Measurements from ENCODE around the gene LSP1. TPM values are rescaled to one million over a fixed set of nuclear protein-coding genes. Genes with fewer than 3 reads are reported as not detected.
"Not testable (repeated sequence)": the region's sequence is repeated elsewhere in the genome, so short reads cannot be mapped to it uniquely, and the experiment has no call there.

The LSP1 gene
- polyA plus RNA-seq, 4 donors: 4.5 to 45.1 (median 22.3) TPM

DNA sequence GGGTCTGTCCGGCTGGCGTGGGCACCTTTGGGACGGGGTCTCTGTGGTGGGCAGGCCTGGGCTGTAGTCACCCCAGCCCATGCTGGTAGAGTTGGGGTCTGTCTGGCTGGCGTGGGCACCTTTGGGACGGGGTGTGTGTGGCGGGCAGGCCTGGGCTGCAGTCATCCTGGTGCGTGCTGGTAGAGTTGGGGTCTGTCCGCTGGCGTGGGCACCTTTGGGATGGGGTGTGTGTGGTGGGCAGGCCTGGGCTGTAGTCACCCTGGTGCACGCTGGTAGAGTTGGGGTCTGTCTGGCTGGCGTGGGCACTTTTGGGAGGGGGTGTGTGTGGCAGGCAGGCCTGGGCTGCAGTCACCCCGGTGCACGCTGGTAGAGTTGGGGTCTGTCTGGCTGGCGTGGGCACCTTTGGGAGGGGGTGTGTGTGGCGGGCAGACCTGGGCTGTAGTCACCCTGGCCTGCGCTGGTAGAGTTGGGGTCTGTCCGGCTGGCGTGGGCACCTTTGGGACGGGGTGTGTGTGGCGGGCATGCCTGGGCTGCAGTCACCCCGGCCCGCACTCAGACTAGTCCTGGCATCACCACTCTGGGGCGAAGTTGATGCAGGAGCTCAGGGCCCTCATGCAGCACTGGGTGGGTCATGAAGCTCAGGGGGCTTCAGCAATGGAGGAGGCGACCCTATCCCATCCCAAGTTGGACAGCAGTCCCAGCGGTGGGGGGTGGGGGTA is 19.5 kb downstream of the LSP1 start:
- Histone ChIP-seq H3K4me1 (ENCODE audit: control insufficient read depth in 3 of 3, insufficient read depth in 2 of 3, low read depth in 1 of 3, low read length in 2 of 3) (peaks cover 0 to 10% (median 0%) of the 10 kb centered on the region in 3 donors), H3K9me3 (ENCODE audit: control insufficient read depth in 2 of 2, insufficient read depth in 1 of 2, low read depth in 1 of 2, low read length in 1 of 2) (no peaks in the 10 kb centered on the region), H3K4me3 (ENCODE audit: low read depth in 1 of 3, low read length in 3 of 3) (no peak overlapping the region), H3K27ac (ENCODE audit: low read depth in 1 of 3, low read length in 2 of 3) (no peak overlapping the region), H3K27me3 (ENCODE audit: control insufficient read depth in 3 of 3, insufficient read depth in 3 of 3, low read length in 3 of 3) (peaks cover 0 to 33% (median 0%) of the 10 kb centered on the region in 3 donors), H3K36me3 (ENCODE audit: control insufficient read depth in 3 of 3, insufficient read depth in 2 of 3, low read depth in 1 of 3, low read length in 3 of 3) (no peaks in the 10 kb centered on the region)
- WGBS, 3 donors: 68 to 80% (median 68%) methylated on average over 24 to 25 of the region's 25 CpGs
- FAIRE-seq: no peak
- no peak for DNase-seq

- WGBS, 3 donors: 39 to 46% (median 41%) methylated on average over 9 to 11 of the region's 11 CpGs
Observed at GRCh38 chr11:1873048-1873812, 20.3 kb downstream of the LSP1 start.

GRCh38 chr11:1873813-1874150 is 20.9 kb downstream of the LSP1 start:
- not testable (repeated sequence) for DNase-seq; H3K4me3 ChIP-seq (ENCODE audit: low read depth in 1 of 3, low read length in 3 of 3); H3K36me3 ChIP-seq (ENCODE audit: control insufficient read depth in 3 of 3, insufficient read depth in 2 of 3, low read depth in 1 of 3, low read length in 3 of 3); H3K9me3 ChIP-seq (ENCODE audit: control insufficient read depth in 2 of 2, insufficient read depth in 1 of 2, low read depth in 1 of 2, low read length in 1 of 2); H3K27ac ChIP-seq (ENCODE audit: low read depth in 1 of 3, low read length in 2 of 3); FAIRE-seq
- peaks cover 0 to 22% (median 0%) of the 10 kb centered on the region in 3 donors for H3K4me1 ChIP-seq (ENCODE audit: control insufficient read depth in 3 of 3, insufficient read depth in 2 of 3, low read depth in 1 of 3, low read length in 2 of 3)
- H3K27me3 ChIP-seq (ENCODE audit: control insufficient read depth in 3 of 3, insufficient read depth in 3 of 3, low read length in 3 of 3): peaks cover 0 to 28% (median 0%) of the 10 kb centered on the region in 3 donors
- WGBS, 3 donors: 87 to 92% (median 88%) methylated on average over 9 to 17 of the region's 17 CpGs

More at GRCh38 chr11:1873048-1873812, 20.3 kb downstream of the LSP1 start:
- Histone ChIP-seq H3K27me3 (ENCODE audit: control insufficient read depth in 3 of 3, insufficient read depth in 3 of 3, low read length in 3 of 3) (peaks cover 0 to 33% (median 0%) of the 10 kb centered on the region in 3 donors), H3K27ac (ENCODE audit: low read depth in 1 of 3, low read length in 2 of 3) (peak overlapping the region in 1 of 3 donors; percentile 26), H3K9me3 (ENCODE audit: control insufficient read depth in 2 of 2, insufficient read depth in 1 of 2, low read depth in 1 of 2, low read length in 1 of 2) (no peaks in the 10 kb centered on the region), H3K4me1 (ENCODE audit: control insufficient read depth in 3 of 3, insufficient read depth in 2 of 3, low read depth in 1 of 3, low read length in 2 of 3) (peaks cover 0 to 18% (median 0%) of the 10 kb centered on the region in 3 donors), H3K36me3 (ENCODE audit: control insufficient read depth in 3 of 3, insufficient read depth in 2 of 3, low read depth in 1 of 3, low read length in 3 of 3) (no peaks in the 10 kb centered on the region), H3K4me3 (ENCODE audit: low read depth in 1 of 3, low read length in 3 of 3) (no peak overlapping the region)
- FAIRE-seq (no peak), DNase-seq (no peak)

- FAIRE-seq; H3K4me3 ChIP-seq (ENCODE audit: low read depth in 1 of 3, low read length in 3 of 3); H3K36me3 ChIP-seq (ENCODE audit: control insufficient read depth in 3 of 3, insufficient read depth in 2 of 3, low read depth in 1 of 3, low read length in 3 of 3); H3K27ac ChIP-seq (ENCODE audit: low read depth in 1 of 3, low read length in 2 of 3); DNase-seq; H3K9me3 ChIP-seq (ENCODE audit: control insufficient read depth in 2 of 2, insufficient read depth in 1 of 2, low read depth in 1 of 2, low read length in 1 of 2): not testable (repeated sequence)
- WGBS, 3 donors: 60 to 75% (median 73%) methylated on average over 14 to 17 of the region's 17 CpGs
- Histone ChIP-seq H3K4me1 (ENCODE audit: control insufficient read depth in 3 of 3, insufficient read depth in 2 of 3, low read depth in 1 of 3, low read length in 2 of 3) (peaks cover 0 to 22% (median 0%) of the 10 kb centered on the region in 3 donors), H3K27me3 (ENCODE audit: control insufficient read depth in 3 of 3, insufficient read depth in 3 of 3, low read length in 3 of 3) (peaks cover 0 to 20% (median 0%) of the 10 kb centered on the region in 3 donors)
Observed at GRCh38 chr11:1874441-1875092, 21.7 kb downstream of the LSP1 start.

- Histone ChIP-seq H3K4me3 (ENCODE audit: low read depth in 1 of 3, low read length in 3 of 3) (no peak overlapping the region), H3K27me3 (ENCODE audit: control insufficient read depth in 3 of 3, insufficient read depth in 3 of 3, low read length in 3 of 3) (peaks cover 0 to 13% (median 0%) of the 10 kb centered on the region in 3 donors), H3K9me3 (ENCODE audit: control insufficient read depth in 2 of 2, insufficient read depth in 1 of 2, low read depth in 1 of 2, low read length in 1 of 2) (no peaks in the 10 kb centered on the region), H3K4me1 (ENCODE audit: control insufficient read depth in 3 of 3, insufficient read depth in 2 of 3, low read depth in 1 of 3, low read length in 2 of 3) (peaks cover 0 to 22% (median 0%) of the 10 kb centered on the region in 3 donors), H3K36me3 (ENCODE audit: control insufficient read depth in 3 of 3, insufficient read depth in 2 of 3, low read depth in 1 of 3, low read length in 3 of 3) (no peaks in the 10 kb centered on the region), H3K27ac (ENCODE audit: low read depth in 1 of 3, low read length in 2 of 3) (peak overlapping the region in 1 of 3 donors; percentile 3)
- no peak for FAIRE-seq
- DNase-seq: no peak
- WGBS, 3 donors: 33 to 55% (median 50%) methylated on average over 25 to 28 of the region's 28 CpGs
Observed at GRCh38 chr11:1875093-1875850, 22.4 kb downstream of the LSP1 start.

DNA sequence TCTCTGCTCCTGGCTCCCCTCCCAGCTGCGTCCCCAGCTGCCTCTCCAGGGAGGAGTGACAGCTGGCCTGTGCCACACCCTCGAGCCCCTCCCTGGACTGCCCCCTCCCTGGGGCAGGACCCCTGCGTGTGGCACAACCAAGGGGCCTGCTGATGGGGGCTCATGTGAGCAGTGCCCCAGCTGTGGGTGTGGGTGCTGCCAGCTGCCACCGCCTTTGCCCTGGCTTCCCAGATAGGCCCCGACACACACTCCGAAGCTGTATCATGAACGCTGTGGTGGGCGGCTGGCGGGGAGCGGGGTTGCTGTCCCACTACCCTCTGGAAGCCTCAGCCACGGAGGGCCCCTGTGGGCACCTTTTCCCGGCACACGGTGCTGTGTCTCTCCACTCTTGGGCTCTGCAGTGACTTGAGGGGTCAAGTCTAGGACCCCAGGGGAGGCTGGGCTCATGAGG is 23.0 kb downstream of the LSP1 start:
- not testable (repeated sequence) for H3K27me3 ChIP-seq (ENCODE audit: control insufficient read depth in 3 of 3, insufficient read depth in 3 of 3, low read length in 3 of 3); DNase-seq; H3K36me3 ChIP-seq (ENCODE audit: control insufficient read depth in 3 of 3, insufficient read depth in 2 of 3, low read depth in 1 of 3, low read length in 3 of 3); H3K4me3 ChIP-seq (ENCODE audit: low read depth in 1 of 3, low read length in 3 of 3); H3K9me3 ChIP-seq (ENCODE audit: control insufficient read depth in 2 of 2, insufficient read depth in 1 of 2, low read depth in 1 of 2, low read length in 1 of 2); FAIRE-seq
- WGBS, 3 donors: 39 to 69% (median 57%) methylated on average over 11 to 13 of the region's 13 CpGs
- Histone ChIP-seq H3K27ac (ENCODE audit: low read depth in 1 of 3, low read length in 2 of 3) (peak overlapping the region in 2 of 3 donors; percentile 37 to 62), H3K4me1 (ENCODE audit: control insufficient read depth in 3 of 3, insufficient read depth in 2 of 3, low read depth in 1 of 3, low read length in 2 of 3) (peaks cover 0 to 26% (median 0%) of the 10 kb centered on the region in 3 donors)

DNA sequence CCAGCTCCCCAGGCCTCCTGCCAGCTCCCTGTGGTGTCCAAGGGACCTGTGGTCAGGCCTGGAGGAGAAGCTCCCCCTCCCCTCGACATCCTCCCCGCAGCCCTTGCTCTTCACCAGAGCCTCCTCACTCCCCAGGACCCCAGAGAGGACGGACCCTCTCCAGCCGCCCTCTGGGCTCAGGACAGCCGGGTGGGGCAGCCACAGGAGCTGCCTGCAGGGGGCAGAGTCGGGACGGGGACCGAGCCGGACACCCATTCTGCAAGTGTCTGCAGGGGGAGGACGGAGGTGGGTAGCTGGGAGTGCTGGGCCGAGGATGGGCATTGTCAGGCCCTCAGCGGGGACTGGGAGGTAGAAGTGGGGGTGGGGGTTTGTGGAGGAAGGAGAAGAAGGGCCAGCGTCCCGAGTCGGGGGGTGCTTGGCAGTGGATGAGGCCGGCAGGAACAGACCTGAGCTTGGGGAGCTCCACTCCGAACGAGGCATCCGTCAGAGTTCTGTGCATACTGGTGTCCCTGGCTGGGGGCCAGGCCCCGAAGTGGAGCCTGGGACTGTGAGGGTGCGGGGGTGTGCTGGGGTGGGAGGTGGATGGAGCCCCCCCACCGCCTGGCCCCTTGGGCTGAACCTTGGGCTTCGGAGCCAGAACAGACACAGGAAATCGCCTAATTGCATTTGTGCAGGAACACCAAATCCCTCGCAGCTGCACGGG is 23.6 kb downstream of the LSP1 start:
- DNase-seq (peak; percentile 20 to 44), FAIRE-seq (no peak)
- H3K4me3 ChIP-seq (ENCODE audit: low read depth in 1 of 3, low read length in 3 of 3): no peak overlapping the region
- H3K36me3 ChIP-seq (ENCODE audit: control insufficient read depth in 3 of 3, insufficient read depth in 2 of 3, low read depth in 1 of 3, low read length in 3 of 3): no peaks in the 10 kb centered on the region
- WGBS, 3 donors: 37 to 45% (median 38%) methylated on average over 19 to 26 of the region's 26 CpGs
- H3K27me3 ChIP-seq (ENCODE audit: control insufficient read depth in 3 of 3, insufficient read depth in 3 of 3, low read length in 3 of 3): peaks cover 0 to under 1% (median 0%) of the 10 kb centered on the region in 3 donors
- H3K9me3 ChIP-seq (ENCODE audit: control insufficient read depth in 2 of 2, insufficient read depth in 1 of 2, low read depth in 1 of 2, low read length in 1 of 2): no peaks in the 10 kb centered on the region
- peak overlapping the region in 2 of 3 donors; percentile 37 to 62 for H3K27ac ChIP-seq (ENCODE audit: low read depth in 1 of 3, low read length in 2 of 3)
- peaks cover 0 to 32% (median 0%) of the 10 kb centered on the region in 3 donors for H3K4me1 ChIP-seq (ENCODE audit: control insufficient read depth in 3 of 3, insufficient read depth in 2 of 3, low read depth in 1 of 3, low read length in 2 of 3)

All from small intestine (tissue), 7 donors.